Mesenteric fat pad (tissue), 1 donor: ENCODE results near the gene RHEBL1. TPM values are rescaled to one million over a fixed set of nuclear protein-coding genes. Genes with fewer than 3 reads are reported as not detected.

Experiments used
- DNase-seq: peaks from one replicate; pipeline ENCODE4 v3.0.0-alpha.2; 2020; ENCODE audit warnings: low spot score
- total RNA-seq: library from RNA; stranded (reverse); fragmentation: NEBNext Ultra II Directional; extraction: Animal tissue kit (Norgen Biotek cat#: 25700); gene quantifications from one replicate; pipeline ENCODE4 v1.2.1, GENCODE V29; 2021
- donor health status: DM: yes; HTN: yes; CAD: no.

RHEBL1 gene
- total RNA-seq, 1 donor from 2014 or later: 0.42 TPM

GRCh38 chr12:49021292-49021915 lies 48.4 kb downstream of the RHEBL1 start:
- DNase-seq: no peak

GRCh38 chr12:49020441-49020840 lies 49.3 kb downstream of the RHEBL1 start:
- DNase-seq: no peak

DNA sequence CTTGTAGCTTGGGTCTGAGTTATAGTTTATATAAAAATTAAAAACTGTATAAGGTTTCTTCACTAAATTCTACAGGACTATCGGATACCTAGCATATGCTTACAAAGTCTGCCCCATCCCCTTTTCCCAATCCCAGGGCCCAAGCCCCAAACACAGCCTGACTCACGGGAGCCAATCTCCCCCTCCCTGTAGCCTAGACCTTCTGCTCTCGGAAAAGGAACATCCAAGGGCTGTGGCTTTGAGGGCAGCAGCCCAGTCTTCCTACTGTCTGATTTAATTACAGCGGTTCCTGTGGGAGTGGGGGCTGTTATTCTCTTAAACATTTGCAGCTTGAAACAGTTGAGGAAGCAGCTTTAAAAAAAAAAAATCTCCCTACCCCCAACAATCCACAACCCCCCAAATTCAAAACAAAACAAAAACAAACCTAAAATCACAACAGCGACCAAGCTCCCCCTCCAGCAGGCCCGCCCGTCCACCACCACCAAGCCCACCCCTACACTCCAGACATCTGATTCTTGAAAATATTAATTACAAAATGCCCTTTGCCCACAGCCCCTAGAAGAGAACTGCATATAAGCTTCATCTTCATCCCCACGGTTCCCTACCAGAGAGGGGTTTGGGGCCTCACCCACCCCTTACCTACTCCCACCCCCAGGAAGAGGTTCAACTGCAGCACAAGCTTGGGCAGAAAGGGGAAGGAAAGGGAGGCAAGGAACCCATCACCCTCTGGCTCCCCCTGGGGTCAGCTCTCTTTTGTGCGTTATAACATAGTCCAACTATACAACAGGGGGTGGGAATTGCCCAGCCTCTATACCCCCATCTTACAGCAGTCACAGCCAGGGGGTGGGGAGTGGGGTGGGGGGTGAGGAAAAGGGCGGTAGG lies 50.1 kb downstream of the RHEBL1 start:
- DNase-seq: peak; percentile 86

DNA sequence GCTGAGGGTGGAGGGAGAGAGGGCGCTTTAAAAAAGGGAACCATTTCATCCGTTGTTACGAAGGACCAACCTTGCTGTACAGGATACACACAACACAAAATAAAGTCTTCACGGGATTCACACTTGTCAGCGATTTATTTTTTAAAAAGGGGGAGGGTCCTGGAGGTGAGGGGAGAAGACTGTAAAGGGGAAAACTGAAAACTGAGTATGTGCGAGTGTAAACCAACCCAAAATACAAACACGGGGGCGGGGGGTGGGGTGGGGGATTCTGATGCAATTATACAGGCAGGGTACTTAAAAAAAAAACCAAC lies 50.7 kb downstream of the RHEBL1 start:
- no peak for DNase-seq

- peak; percentile 99 for DNase-seq
Observed at GRCh38 chr12:49018261-49019119, 51.3 kb downstream of the RHEBL1 start, which contains the start of gene PRKAG1. Gene PRKAG1, minus strand, starts transcription at chr12:49018776. Its CDS starts 36 bp downstream, at chr12:49018740.

GRCh38 chr12:49017891-49018260 lies 51.9 kb downstream of the RHEBL1 start:
- no peak for DNase-seq

DNA sequence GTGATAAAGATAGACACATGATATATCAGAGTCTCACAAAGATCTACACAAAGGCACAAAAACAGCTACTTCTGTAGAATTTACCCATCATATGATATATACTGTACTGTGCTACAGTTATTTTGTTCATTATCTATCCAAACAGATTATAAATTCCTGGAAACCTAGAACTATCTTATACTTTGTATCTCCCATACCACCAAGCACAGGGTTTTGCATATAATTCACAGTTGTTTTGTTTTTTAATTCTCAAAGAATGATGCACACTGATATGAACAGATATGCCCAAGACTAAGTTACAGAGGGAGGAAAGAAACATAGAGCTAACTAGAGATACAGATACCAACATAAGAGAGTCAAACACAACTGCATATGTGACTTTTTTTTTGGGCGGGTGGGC lies 54.6 kb downstream of the RHEBL1 start:
- DNase-seq: no peak

Other genes starting within 250 kb of the RHEBL1 start
- gene DDX23, start 217.8 kb downstream of the RHEBL1 start, total RNA-seq: 45.1 TPM
- 4.7 TPM for gene RND1, start 204.1 kb downstream of the RHEBL1 start, total RNA-seq
- 34.2 TPM for gene FKBP11, start 144.5 kb downstream of the RHEBL1 start, total RNA-seq
- 149 TPM for gene ARF3, start 112.5 kb downstream of the RHEBL1 start, total RNA-seq
- 0.48 TPM for gene WNT10B, start 98.2 kb downstream of the RHEBL1 start, total RNA-seq
- gene WNT1, start 91.7 kb downstream of the RHEBL1 start, total RNA-seq: not detected
- 0.10 TPM for gene DDN, start 70.6 kb downstream of the RHEBL1 start, total RNA-seq
- 61.7 TPM for gene PRKAG1, start 51.2 kb downstream of the RHEBL1 start, total RNA-seq
- gene KMT2D, start 9.2 kb downstream of the RHEBL1 start, total RNA-seq: 79.7 TPM
- gene DHH, start 24.8 kb upstream of the RHEBL1 start, total RNA-seq: 1.5 TPM
- gene LMBR1L, start 40.9 kb upstream of the RHEBL1 start, total RNA-seq: 46.1 TPM
- 737 TPM for gene TUBA1B, start 61.4 kb upstream of the RHEBL1 start, total RNA-seq
- gene TUBA1A, start 119.1 kb upstream of the RHEBL1 start, total RNA-seq: 121 TPM
- gene TUBA1C, start 195.1 kb upstream of the RHEBL1 start, total RNA-seq: 173 TPM
- gene PRPH, start 225.2 kb upstream of the RHEBL1 start, total RNA-seq: 0.55 TPM